ENCODE data around the gene MYLK4. TPM values are rescaled to one million over a fixed set of nuclear protein-coding genes. Genes with fewer than 3 reads are reported as not detected.

Gene MYLK4
- polyA plus RNA-seq, 3 donors: 0.04 to 0.45 (median 0.08) TPM

DNA sequence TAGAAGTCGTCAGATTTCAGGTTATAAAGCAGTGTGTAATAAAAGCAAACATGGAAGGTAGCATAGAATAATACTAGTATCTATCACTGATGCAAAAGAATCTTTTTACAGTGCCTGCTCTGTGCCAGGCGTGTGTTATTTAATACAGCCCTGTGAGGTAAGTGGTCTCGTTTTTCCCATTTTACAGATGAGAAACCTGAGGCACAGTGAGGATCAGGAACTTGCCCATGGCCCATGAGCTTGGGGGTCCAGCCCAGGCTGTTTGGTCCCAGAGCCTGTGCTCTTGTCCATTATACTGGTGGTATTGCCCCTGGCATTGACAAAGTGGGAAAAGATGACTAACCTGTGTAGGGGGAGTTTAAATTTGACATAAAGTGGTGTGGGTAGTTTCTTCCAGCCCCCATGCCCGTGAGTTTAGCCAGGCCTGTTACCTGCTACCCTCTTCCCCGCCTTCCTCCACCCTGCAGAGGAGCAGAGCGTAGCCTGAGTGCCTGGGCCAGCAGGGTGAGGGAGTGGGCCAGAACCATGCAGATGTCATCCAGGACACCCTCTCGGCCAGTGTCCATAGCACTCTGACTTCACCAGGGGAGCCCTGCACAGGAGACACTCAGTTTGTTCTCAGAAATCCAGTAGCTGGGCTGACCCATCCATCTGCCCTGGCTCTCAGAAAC, 31.1 kb upstream of the MYLK4 start:
- Histone ChIP-seq H2AFZ (ENCODE audit: insufficient read depth, low read depth, low read length, poor library complexity, severe bottlenecking) (no peak overlapping the region), H3K79me2 (ENCODE audit: insufficient read depth, low read length) (peaks cover 64% of the 10 kb centered on the region), H3K4me2 (replicated peaks; ENCODE audit: extremely low read depth, low read length, poor library complexity, severe bottlenecking) (no peak overlapping the region), H3K9me3 (replicated peaks in 1 of 2; ENCODE audit: control insufficient read depth in 1 of 2, insufficient read depth in 1 of 2, low read length in 2 of 2) (no peaks in the 10 kb centered on the region), H3K27me3 (ENCODE audit: control insufficient read depth in 2 of 2, insufficient read depth in 2 of 2, low read length in 2 of 2) (no peaks in the 10 kb centered on the region), H3K27ac (ENCODE audit: low read depth in 1 of 2, low read length in 2 of 2) (no peak overlapping the region), H4K20me1 (ENCODE audit: insufficient read depth, low read length) (peaks cover 64% of the 10 kb centered on the region), H3K4me1 (ENCODE audit: control insufficient read depth in 1 of 2, insufficient read depth in 2 of 2, low read length in 2 of 2) (no peaks in the 10 kb centered on the region), H3K4me3 (replicated peaks in 1 of 3; ENCODE audit: low read depth in 2 of 3, low read length in 3 of 3) (no peak overlapping the region), H3K36me3 (replicated peaks in 1 of 2; ENCODE audit: control insufficient read depth in 1 of 2, insufficient read depth in 2 of 2, low read length in 2 of 2) (peaks cover 71 to 92% of the 10 kb centered on the region in 2 donors), H3K9ac (ENCODE audit: insufficient read depth, low read length, poor library complexity, severe bottlenecking) (no peak overlapping the region)
- intact Hi-C loops (cut with micrococcal nuclease): no loop called here
- peaks cover 8% of the 10 kb centered on the region for H3K4me1 Mint-ChIP-seq
- TF ChIP-seq, protein P1, sequence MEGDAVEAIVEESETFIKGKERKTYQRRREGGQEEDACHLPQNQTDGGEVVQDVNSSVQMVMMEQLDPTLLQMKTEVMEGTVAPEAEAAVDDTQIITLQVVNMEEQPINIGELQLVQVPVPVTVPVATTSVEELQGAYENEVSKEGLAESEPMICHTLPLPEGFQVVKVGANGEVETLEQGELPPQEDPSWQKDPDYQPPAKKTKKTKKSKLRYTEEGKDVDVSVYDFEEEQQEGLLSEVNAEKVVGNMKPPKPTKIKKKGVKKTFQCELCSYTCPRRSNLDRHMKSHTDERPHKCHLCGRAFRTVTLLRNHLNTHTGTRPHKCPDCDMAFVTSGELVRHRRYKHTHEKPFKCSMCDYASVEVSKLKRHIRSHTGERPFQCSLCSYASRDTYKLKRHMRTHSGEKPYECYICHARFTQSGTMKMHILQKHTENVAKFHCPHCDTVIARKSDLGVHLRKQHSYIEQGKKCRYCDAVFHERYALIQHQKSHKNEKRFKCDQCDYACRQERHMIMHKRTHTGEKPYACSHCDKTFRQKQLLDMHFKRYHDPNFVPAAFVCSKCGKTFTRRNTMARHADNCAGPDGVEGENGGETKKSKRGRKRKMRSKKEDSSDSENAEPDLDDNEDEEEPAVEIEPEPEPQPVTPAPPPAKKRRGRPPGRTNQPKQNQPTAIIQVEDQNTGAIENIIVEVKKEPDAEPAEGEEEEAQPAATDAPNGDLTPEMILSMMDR (IDR thresholded peaks at IDR 0.05): no peak
- no peak for DNase-seq
- no peak overlapping the region for H3K27ac Mint-ChIP-seq
- H3K9me3 Mint-ChIP-seq: no peaks in the 10 kb centered on the region
- no peak overlapping the region for H3K4me3 Mint-ChIP-seq
- H3K36me3 Mint-ChIP-seq: peaks cover 80 to 94% of the 10 kb centered on the region in 2 donors
- 89% methylated on average over 4 of the region's 7 CpGs for WGBS (ENCODE audit: insufficient coverage)
- peaks cover 0 to 2% (median 0%) of the 10 kb centered on the region in 3 donors for H3K27me3 Mint-ChIP-seq (ENCODE audit: low read depth in 3 of 3)

DNA sequence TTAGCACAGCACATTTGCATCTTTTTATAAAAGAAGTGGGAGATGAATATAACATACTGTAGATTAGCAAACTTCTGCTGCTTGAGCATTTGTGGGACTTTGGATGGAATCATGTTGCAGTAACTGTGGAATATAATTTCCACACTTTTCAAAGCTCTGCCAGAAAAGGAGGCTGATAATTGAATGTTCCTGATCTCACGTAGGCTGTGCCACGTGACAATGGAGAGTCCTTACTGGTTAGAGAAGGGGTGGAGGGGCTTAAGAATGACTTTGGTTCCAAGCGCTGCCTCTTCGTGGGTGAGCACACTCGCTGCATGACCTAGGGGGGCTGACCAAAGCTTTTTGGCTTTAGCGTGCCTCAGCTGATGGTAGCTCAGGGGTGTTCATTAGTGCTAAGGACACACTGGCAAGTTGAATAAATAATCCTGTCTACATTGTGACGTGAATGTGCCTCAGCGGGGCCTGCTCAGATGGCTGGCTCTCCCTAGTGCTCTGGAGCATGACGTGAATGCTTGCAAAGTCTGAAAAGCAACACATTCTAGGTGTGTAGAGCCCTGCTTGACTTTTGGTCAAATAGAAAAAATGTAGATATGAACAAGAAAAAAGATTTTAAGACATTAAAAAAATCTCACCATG, 29.5 kb upstream of the MYLK4 start:
- no peak for DNase-seq
- peaks cover 0 to 2% (median 0%) of the 10 kb centered on the region in 3 donors for H3K27me3 Mint-ChIP-seq (ENCODE audit: low read depth in 3 of 3)
- Histone ChIP-seq H3K36me3 (replicated peaks in 1 of 2; ENCODE audit: control insufficient read depth in 1 of 2, insufficient read depth in 2 of 2, low read length in 2 of 2) (peaks cover 69 to 91% of the 10 kb centered on the region in 2 donors), H3K27ac (ENCODE audit: low read depth in 1 of 2, low read length in 2 of 2) (no peak overlapping the region), H3K9me3 (replicated peaks in 1 of 2; ENCODE audit: control insufficient read depth in 1 of 2, insufficient read depth in 1 of 2, low read length in 2 of 2) (no peaks in the 10 kb centered on the region), H3K4me1 (ENCODE audit: control insufficient read depth in 1 of 2, insufficient read depth in 2 of 2, low read length in 2 of 2) (no peaks in the 10 kb centered on the region), H3K9ac (ENCODE audit: insufficient read depth, low read length, poor library complexity, severe bottlenecking) (no peak overlapping the region), H3K4me2 (replicated peaks; ENCODE audit: extremely low read depth, low read length, poor library complexity, severe bottlenecking) (no peak overlapping the region), H3K79me2 (ENCODE audit: insufficient read depth, low read length) (peaks cover 74% of the 10 kb centered on the region), H2AFZ (ENCODE audit: insufficient read depth, low read depth, low read length, poor library complexity, severe bottlenecking) (no peak overlapping the region), H3K27me3 (ENCODE audit: control insufficient read depth in 2 of 2, insufficient read depth in 2 of 2, low read length in 2 of 2) (no peaks in the 10 kb centered on the region), H3K4me3 (replicated peaks in 1 of 3; ENCODE audit: low read depth in 2 of 3, low read length in 3 of 3) (no peak overlapping the region), H4K20me1 (ENCODE audit: insufficient read depth, low read length) (peaks cover 66% of the 10 kb centered on the region)
- peaks cover 9% of the 10 kb centered on the region for H3K4me1 Mint-ChIP-seq
- TF ChIP-seq, protein P1 (IDR thresholded peaks at IDR 0.05): no peak
- no peak overlapping the region for H3K4me3 Mint-ChIP-seq
- H3K27ac Mint-ChIP-seq: no peak overlapping the region
- intact Hi-C loops (cut with micrococcal nuclease): no loop called here
- WGBS (ENCODE audit: insufficient coverage): 93% methylated on average over 9 of the region's 9 CpGs
- H3K9me3 Mint-ChIP-seq: no peaks in the 10 kb centered on the region
- H3K36me3 Mint-ChIP-seq: peaks cover 77 to 86% of the 10 kb centered on the region in 2 donors
